HCT116 (cell line): ENCODE measurements around the gene SCN8A. TPM values are rescaled to one million over a fixed set of nuclear protein-coding genes. Genes with fewer than 3 reads are reported as not detected.

Experiments
- ATAC-seq: fragments of 200-7000 bp; cut with Tn5 transposase; 2 replicates; pipeline ENCODE4 v1.9.1; 2020; ENCODE audit warnings: mild to moderate bottlenecking, moderate library complexity
- BruUV-seq: library from RNA; stranded (reverse); fragments of 400-500 nt; replicated peaks from 2 replicates; lab custom pipeline; 2021; lab: Mats Ljungman, UMichigan
- CTCF ChIA-PET: fragments of 300-600 bp; sonication (Branson Sonifier 250); formaldehyde crosslinking; loops from one replicate; lab custom pipeline; 2021; ENCODE audit warnings: antibody characterized with exemption; lab: Charles Lee
- POLR2A ChIA-PET: fragments of 300-600, 350-600 bp; sonication (Branson Sonifier 250); formaldehyde crosslinking; loops from one replicate; lab custom pipeline; 2021; ENCODE audit warnings: antibody characterized with exemption; lab: Charles Lee
- RAD21 ChIA-PET, 2 experiments: fragments of 300-600 bp; sonication (Branson Sonifier 250); formaldehyde crosslinking; loops; one replicate each; lab custom pipeline; 2023; ENCODE audit warnings: low total read pairs in 2 of 2; ENCODE audit not compliant: uncharacterized antibody in 2 of 2, unreplicated experiment in 2 of 2, low non-redundant PET in 1 of 2; lab: Charles Lee
- DNase-seq: peaks from one replicate; pipeline ENCODE4 v3.0.0-alpha.2; 2010; ENCODE audit warnings: low read depth, low spot score
- H2AFZ ChIP-seq: fragments of 200-600 bp; shearing (Covaris generic), sonication (generic); 2 replicates; pipeline ENCODE4 v1.6.1; 2017; ENCODE audit warnings: low read depth, mixed run types, mixed read lengths, antibody characterized with exemption, low read length; ENCODE audit not compliant: poor library complexity, severe bottlenecking
- H3K27ac ChIP-seq: 2 replicates; pipeline ENCODE4 v1.5.1; 2012; ENCODE audit warnings: low read depth, low read length
- H3K27me3 ChIP-seq: fragments of 200-600 bp; sonication (generic); 2 replicates; pipeline ENCODE4 v1.6.1; 2016; ENCODE audit warnings: mixed run types, low read length, mixed read lengths; ENCODE audit not compliant: insufficient read depth
- H3K36me3 ChIP-seq, 2 experiments: fragments of 200-500 bp in 1 of 2; fragments of 200-600 bp in 1 of 2; sonication (Bioruptor generic) in 1 of 2; sonication (generic) in 1 of 2; 2 replicates each; pipeline versions ENCODE4 v1.5.1 to v1.6.1; 2014 to 2016; ENCODE audit warnings: low read length in 2 of 2, inconsistent platforms in 1 of 2, mixed read lengths in 1 of 2, mixed run types in 1 of 2; ENCODE audit not compliant: insufficient read depth in 2 of 2, control insufficient read depth in 1 of 2
- H3K4me1 ChIP-seq, 2 experiments: fragments of 200-600 bp in 1 of 2; sonication (generic) in 1 of 2; 2 replicates each; pipeline versions ENCODE4 v1.5.1 to v1.6.1; 2012 to 2017; ENCODE audit warnings: low read length in 2 of 2, inconsistent platforms in 1 of 2, mild to moderate bottlenecking in 1 of 2, mixed read lengths in 1 of 2, mixed run types in 1 of 2, moderate library complexity in 1 of 2; ENCODE audit not compliant: insufficient read depth in 2 of 2, control insufficient read depth in 1 of 2
- H3K4me2 ChIP-seq: fragments of 200-600 bp; sonication (generic); 2 replicates; pipeline ENCODE4 v1.6.1; 2017; ENCODE audit warnings: mixed run types, low read length, mixed read lengths
- H3K4me3 ChIP-seq, 2 experiments: fragments of 200-600 bp in 1 of 2; sonication (generic) in 1 of 2; replicated peaks in 1 of 2; 2 replicates each; pipeline ENCODE4 v1.5.1; 2011 to 2016; ENCODE audit warnings: low read length in 2 of 2, control low read depth in 1 of 2, low read depth in 1 of 2, mild to moderate bottlenecking in 1 of 2, mixed read lengths in 1 of 2, mixed run types in 1 of 2
- H3K79me2 ChIP-seq: fragments of 200-600 bp; sonication (generic); 2 replicates; pipeline ENCODE4 v1.6.1; 2017; ENCODE audit warnings: mild to moderate bottlenecking, mixed run types, low read length, moderate library complexity, mixed read lengths; ENCODE audit not compliant: insufficient read depth
- H3K9ac ChIP-seq: fragments of 200-600 bp; sonication (generic); 2 replicates; pipeline ENCODE4 v1.6.1; 2016; ENCODE audit warnings: low read length, mixed read lengths
- H3K9me2 ChIP-seq: fragments of 200-600 bp; sonication (generic), shearing (Covaris generic); 2 replicates; pipeline ENCODE4 v1.6.1; 2017; ENCODE audit warnings: mixed run types, mild to moderate bottlenecking, moderate library complexity; ENCODE audit not compliant: insufficient read depth
- H3K9me3 ChIP-seq, 2 experiments: fragments of 200-500 bp in 1 of 2; fragments of 200-600 bp in 1 of 2; sonication (Bioruptor generic) in 1 of 2; sonication (generic) in 1 of 2; 2 replicates each; pipeline ENCODE4 v1.6.1; 2014 to 2017; ENCODE audit warnings: low read length in 2 of 2, mixed read lengths in 2 of 2, inconsistent platforms in 1 of 2, low read depth in 1 of 2, mild to moderate bottlenecking in 1 of 2, mixed run types in 1 of 2, moderate library complexity in 1 of 2; ENCODE audit not compliant: control insufficient read depth in 1 of 2, insufficient read depth in 1 of 2
- H4K20me1 ChIP-seq: fragments of 200-600 bp; sonication (generic), shearing (Covaris generic); 2 replicates; pipeline ENCODE4 v1.6.1; 2017; ENCODE audit warnings: mixed run types, mild to moderate bottlenecking, moderate library complexity; ENCODE audit not compliant: insufficient read depth
- ATF3 ChIP-seq: IDR thresholded peaks from 2 replicates; pipeline ENCODE4 v1.6.1; 2012
- CBX3 ChIP-seq: IDR thresholded peaks from 2 replicates; pipeline ENCODE4 v1.6.1; 2012; ENCODE audit warnings: low read depth
- CEBPB ChIP-seq: IDR thresholded peaks from 2 replicates; pipeline ENCODE4 v1.6.1; 2012; ENCODE audit warnings: low read depth
- CTCF ChIP-seq, 3 experiments: fragments of 200-600 bp in 1 of 3; sonication (generic) in 1 of 3; IDR thresholded peaks in 2 of 3; conservative IDR thresholded peaks in 1 of 3; 2 replicates each; pipeline ENCODE4 v1.5.1; 2012 to 2017; ENCODE audit warnings: low read depth in 2 of 3, low read length in 2 of 3, antibody characterized with exemption in 1 of 3, borderline replicate concordance in 1 of 3, control low read depth in 1 of 3, mild to moderate bottlenecking in 1 of 3, mixed read lengths in 1 of 3, mixed run types in 1 of 3, moderate library complexity in 1 of 3; ENCODE audit not compliant: insufficient read depth in 1 of 3
- EGR1 ChIP-seq: IDR thresholded peaks from 2 replicates; pipeline ENCODE4 v1.6.1; 2012; ENCODE audit warnings: low read depth
- ELF1 ChIP-seq: IDR thresholded peaks from 2 replicates; pipeline ENCODE4 v1.6.1; 2012; ENCODE audit warnings: low read depth, borderline replicate concordance
- JUND ChIP-seq: IDR thresholded peaks from 2 replicates; pipeline ENCODE4 v1.6.1; 2012
- MAX ChIP-seq: IDR thresholded peaks from 2 replicates; pipeline ENCODE4 v1.6.1; 2012
- POLR2A ChIP-seq: IDR thresholded peaks from 2 replicates; pipeline ENCODE4 v1.7.0; 2011; ENCODE audit warnings: borderline replicate concordance; ENCODE audit not compliant: insufficient read depth, insufficient read length; ENCODE audit errors: extremely low read depth
- REST ChIP-seq: IDR thresholded peaks from 2 replicates; pipeline ENCODE4 v1.6.1; 2012; ENCODE audit warnings: low read depth
- SIN3A ChIP-seq: IDR thresholded peaks from 2 replicates; pipeline ENCODE4 v1.6.1; 2012; ENCODE audit warnings: low read depth
- SP1 ChIP-seq: IDR thresholded peaks from 2 replicates; pipeline ENCODE4 v1.6.1; 2012; ENCODE audit warnings: low read depth
- SRF ChIP-seq: IDR thresholded peaks from 2 replicates; pipeline ENCODE4 v1.6.1; 2012; ENCODE audit warnings: low read depth
- ZNF274 ChIP-seq: fragments of 200-500 bp; sonication (Bioruptor generic); IDR thresholded peaks from 2 replicates; pipeline ENCODE4 v1.6.1; 2014; ENCODE audit warnings: mild to moderate bottlenecking, low read depth, low read length, inconsistent platforms
- intact Hi-C: fragments of 100-400 bp; cut with micrococcal nuclease; formaldehyde crosslinking; loops from 2 replicates; pipeline ENCODE4 v1.10.0; 2022
- total RNA-seq: library from RNA; stranded (reverse); gene quantifications from one replicate; pipeline ENCODE4 v1.2.1, GENCODE V29; 2021; ENCODE audit not compliant: unreplicated experiment

Gene SCN8A
- total RNA-seq, 1 experiment from 2014 or later: 7.1 TPM

- TF ChIP-seq CTCF (IDR thresholded peaks at IDR 0.05 in 2 of 3, conservative IDR thresholded peaks at IDR 0.05 in 1 of 3; ENCODE audit: borderline replicate concordance in 1 of 3, insufficient read depth in 1 of 3, low read depth in 2 of 3, low read length in 2 of 3): no peak
- TF ChIP-seq MAX: no peak
- no peak for TF ChIP-seq REST
- TF ChIP-seq SIN3A: no peak
- TF ChIP-seq CEBPB: no peak
- no peak for TF ChIP-seq SP1
- TF ChIP-seq ATF3: no peak
- TF ChIP-seq CBX3: no peak
- no peak for TF ChIP-seq JUND
- TF ChIP-seq ZNF274: no peak
- TF ChIP-seq ELF1: no peak
- no peak for TF ChIP-seq EGR1
- no peak for TF ChIP-seq POLR2A
- TF ChIP-seq SRF: no peak
- Histone ChIP-seq H3K9me3 (no peaks in the 10 kb centered on the region), H3K36me3 (no peaks in the 10 kb centered on the region), H3K9me2 (no peaks in the 10 kb centered on the region), H3K9ac (no peak overlapping the region), H3K27ac (no peak overlapping the region), H4K20me1 (no peaks in the 10 kb centered on the region), H3K79me2 (no peaks in the 10 kb centered on the region), H3K4me1 (no peaks in the 10 kb centered on the region), H3K27me3 (no peaks in the 10 kb centered on the region), H3K4me3 (no peak overlapping the region), H2AFZ (no peak overlapping the region), H3K4me2 (no peak overlapping the region)
- ATAC-seq (no peak), DNase-seq (no peak)
- CTCF ChIA-PET: no interaction called here
- POLR2A ChIA-PET: no interaction called here
- RAD21 ChIA-PET: no interaction called here
- intact Hi-C loops: no loop called here
- no TSS peak for BruUV-seq
These were observed 135.9 kb downstream of the SCN8A start for GRCh38 chr12:51726931-51727330.
